Measurements from ENCODE around the gene KCNMB3. TPM values are rescaled to one million over a fixed set of nuclear protein-coding genes. Genes with fewer than 3 reads are reported as not detected.

The KCNMB3 gene, protein sequence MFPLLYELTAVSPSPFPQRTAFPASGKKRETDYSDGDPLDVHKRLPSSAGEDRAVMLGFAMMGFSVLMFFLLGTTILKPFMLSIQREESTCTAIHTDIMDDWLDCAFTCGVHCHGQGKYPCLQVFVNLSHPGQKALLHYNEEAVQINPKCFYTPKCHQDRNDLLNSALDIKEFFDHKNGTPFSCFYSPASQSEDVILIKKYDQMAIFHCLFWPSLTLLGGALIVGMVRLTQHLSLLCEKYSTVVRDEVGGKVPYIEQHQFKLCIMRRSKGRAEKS
- total RNA-seq (2021; fragmentation: NEBNext Ultra II Directional; extraction: Animal tissue kit (Norgen Biotek cat#: 25700)) (1.9 and 2.0 TPM in 2 replicates), polyA plus RNA-seq (2011; rRNA removed) (1.7 TPM in 2 replicates), polyA minus RNA-seq (2011; rRNA and poly(A)+ RNA removed) (1.9 and 3.5 TPM in 2 replicates)
- 1.8 TPM for polyA plus RNA-seq (2011; cell fraction: cytosol; rRNA removed)
- polyA plus RNA-seq (2011; cell fraction: nucleus; rRNA removed), result 4.4 TPM
- 2.2 to 3.5 TPM (median 2.4 TPM) in 4 replicates for polyA plus RNA-seq (2012, experiment 1 of 2)
- 0.07 TPM for polyA plus RNA-seq (2012, experiment 2 of 2)
- polyA plus RNA-seq (2013, experiment 1 of 2), result 1.4 TPM
- 1.5 TPM for polyA plus RNA-seq (2013, experiment 2 of 2)
- 0.66 TPM for polyA minus RNA-seq (2011; cell fraction: cytosol; rRNA and poly(A)+ RNA removed)
- 6.8 TPM for polyA minus RNA-seq (2011; cell fraction: nucleus; rRNA and poly(A)+ RNA removed)
- long read RNA-seq, experiment 1, partial matches to known transcripts, result 0 of 1 reads
- long read RNA-seq, experiment 1, other reads (novel, unspliced or antisense), result 1 of 1 reads
- long read RNA-seq, experiment 2, full-length matches to known transcripts, result 1 of 2 reads
- long read RNA-seq, experiment 2, partial matches to known transcripts, result 0 of 2 reads
- long read RNA-seq, experiment 2, other reads (novel, unspliced or antisense), result 1 of 2 reads

DNA sequence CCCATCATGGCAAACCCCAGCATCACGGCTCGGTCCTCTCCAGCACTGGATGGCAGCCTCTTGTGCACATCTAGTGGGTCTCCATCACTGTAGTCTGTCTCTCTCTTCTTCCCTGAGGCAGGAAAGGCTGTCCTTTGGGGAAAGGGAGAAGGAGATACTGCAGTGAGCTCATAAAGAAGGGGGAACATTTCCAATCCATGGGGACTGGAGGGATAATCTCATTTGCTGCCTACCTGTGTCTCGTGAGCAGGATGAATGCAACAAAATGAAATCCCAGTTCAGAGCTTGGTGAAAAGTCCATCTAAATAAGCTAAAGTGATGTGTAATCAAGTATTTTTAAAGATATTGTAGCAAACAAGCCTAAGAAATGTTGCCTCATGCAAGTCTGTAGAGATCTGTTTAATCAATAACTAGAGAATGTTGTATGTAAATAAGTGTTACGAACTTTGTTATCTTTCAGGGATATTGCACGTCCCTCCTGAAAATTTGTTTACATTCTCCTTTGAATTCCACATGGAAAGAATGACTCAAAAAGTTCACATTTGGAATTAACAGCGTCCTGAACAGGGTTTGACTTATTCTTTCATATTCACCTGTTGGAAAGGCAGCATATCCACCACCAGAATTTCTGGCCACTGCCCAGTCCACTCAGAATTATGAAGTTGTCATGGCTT lies at the start of gene KCNMB3:
Gene KCNMB3, minus strand, starts transcription at position 312 of the 674 bp plus-strand sequence. Its CDS starts 124 bp downstream, at position 188.
- ChIA-PET POLR2A (ENCODE audit: partially characterized antibody) (no interaction called here), CTCF (ENCODE audit: partially characterized antibody) (no interaction called here)
- Histone ChIP-seq H3K27me3 (replicated peaks in 1 of 4; ENCODE audit: control insufficient read depth in 3 of 4, extremely low read depth in 1 of 4, insufficient read depth in 3 of 4, low read length in 3 of 4) (no peaks in the 10 kb centered on the region), H4K8ac (ENCODE audit: extremely low read depth, insufficient read depth, low read length) (no peak within 1 kb of the TSS), H4K5ac (ENCODE audit: insufficient read length, low read depth, low read length) (no peak within 1 kb of the TSS), H3K4me2 (ENCODE audit: insufficient read depth in 1 of 2, low read depth in 2 of 2, low read length in 2 of 2) (no peak within 1 kb of the TSS), H2BK15ac (ENCODE audit: low read length) (no peak within 1 kb of the TSS), H2BK5ac (ENCODE audit: low read depth, low read length) (no peak within 1 kb of the TSS), H2BK12ac (ENCODE audit: low read depth, low read length) (no peak within 1 kb of the TSS), H2BK120ac (replicated peaks; ENCODE audit: low read depth, low read length) (no peak within 1 kb of the TSS), H3K9me3 (ENCODE audit: insufficient read depth in 2 of 2, low read depth in 1 of 2, low read length in 1 of 2) (no peaks in the 10 kb centered on the region), H3K79me2 (ENCODE audit: control insufficient read depth in 1 of 2, insufficient read depth in 2 of 2, low read length in 2 of 2) (no peaks in the 10 kb centered on the region), H3K4ac (replicated peaks; ENCODE audit: insufficient read length, low read depth, low read length) (no peak within 1 kb of the TSS), H4K91ac (replicated peaks; ENCODE audit: insufficient read length, low read length) (no peak within 1 kb of the TSS), H2BK20ac (ENCODE audit: low read length) (no peak within 1 kb of the TSS), H3K9ac (replicated peaks in 1 of 4; ENCODE audit: extremely low read depth in 1 of 4, low read depth in 3 of 4, low read length in 3 of 4) (no peak within 1 kb of the TSS), H3K36me3 (ENCODE audit: control insufficient read depth in 2 of 4, insufficient read depth in 4 of 4, low read length in 3 of 4) (peaks cover 0 to 3% (median under 1%) of the 10 kb centered on the region in 4 experiments; a peak in 2 of 8 replicates), H3K56ac (replicated peaks; ENCODE audit: insufficient read length, low read depth, low read length) (no peak within 1 kb of the TSS), H2AFZ (ENCODE audit: low read length) (no peak within 1 kb of the TSS), H3K23ac (ENCODE audit: insufficient read length) (no peak within 1 kb of the TSS), H3K4me1 (replicated peaks in 1 of 4; ENCODE audit: control insufficient read depth in 3 of 4, insufficient read depth in 4 of 4, low read length in 3 of 4) (no peaks in the 10 kb centered on the region), H2AK5ac (ENCODE audit: low read depth, low read length) (no peak within 1 kb of the TSS), H3K79me1 (ENCODE audit: low read depth, low read length) (no peaks in the 10 kb centered on the region), H3K4me3 (ENCODE audit: extremely low read depth in 1 of 4, insufficient read depth in 2 of 4, low read depth in 3 of 4, low read length in 4 of 4) (no peak within 1 kb of the TSS), H3K27ac (ENCODE audit: low read depth, low read length) (no peak within 1 kb of the TSS), H3K23me2 (ENCODE audit: low read depth, low read length) (no peaks in the 10 kb centered on the region), H3K14ac (ENCODE audit: insufficient read length) (no peak within 1 kb of the TSS), H3K18ac (ENCODE audit: extremely low read depth, low read length) (no peak within 1 kb of the TSS), H4K20me1 (replicated peaks in 1 of 2; ENCODE audit: control insufficient read depth in 1 of 2, insufficient read depth in 2 of 2, low read length in 2 of 2) (no peaks in the 10 kb centered on the region)
- DNase-seq (ENCODE audit: low read depth in 1 of 2, low spot score in 2 of 2), result no peak
- WGBS, 2 experiments (ENCODE audit: extremely low coverage in 1 of 2, insufficient coverage in 1 of 2, insufficient read length in 1 of 2, insufficient replicate concordance in 2 of 2, low coverage in 1 of 2, low lambda C conversion rate in 2 of 2, missing lambda C conversion rate in 1 of 2), result 89% methylated on average over 6 of the region's 6 CpGs; no CpG with 5 or more reads in 1 of the 2 experiments
- no peak for FAIRE-seq
- TF ChIP-seq JUN (IDR thresholded peaks at IDR 0.05; ENCODE audit: low read depth, low read length), result no peak
- no peak for TF ChIP-seq SP4 (IDR thresholded peaks at IDR 0.05; ENCODE audit: low read length)
- no peak for TF ChIP-seq SIN3A (conservative IDR thresholded peaks at IDR 0.05 in 1 of 2, IDR thresholded peaks at IDR 0.05 in 1 of 2; ENCODE audit: low read depth in 1 of 2, low read length in 2 of 2)
- TF ChIP-seq CREB1 (IDR thresholded peaks at IDR 0.05), result no peak
